Erythroblast (primary cell): Measurements from ENCODE around the gene NEGR1.

Experiments used
- GATA1 ChIP-seq: IDR thresholded peaks from 2 replicates; pipeline ENCODE4 v1.6.1; 2011; ENCODE audit warnings: low read depth, mild to moderate bottlenecking, control low read depth, low read length, moderate library complexity
- POLR2A ChIP-seq: IDR thresholded peaks from 2 replicates; pipeline ENCODE4 v1.6.1; 2011; ENCODE audit warnings: mild to moderate bottlenecking, low read length

DNA sequence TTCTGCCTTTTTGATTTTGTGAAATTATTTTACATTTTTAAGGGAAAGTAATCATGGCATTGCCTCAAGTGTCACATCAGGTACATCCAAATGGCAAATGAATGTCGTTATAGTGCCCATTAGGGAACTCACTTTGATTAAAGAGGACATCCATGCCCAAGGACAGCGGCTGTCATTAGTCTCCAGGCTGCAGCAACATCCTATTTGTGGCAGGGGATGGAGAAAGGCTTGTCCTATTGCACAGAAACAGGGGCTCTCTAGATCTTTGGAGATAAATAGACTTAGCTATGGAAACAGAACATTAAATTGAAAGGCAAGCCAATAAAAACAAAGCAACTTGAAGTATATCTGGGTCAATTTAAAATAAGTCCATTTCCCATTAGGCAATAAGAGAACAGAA, 439.3 kb downstream of the NEGR1 start:
- no peak for TF ChIP-seq POLR2A
- no peak for TF ChIP-seq GATA1
